PC-9 (cell line): ENCODE data around the gene NETO1. TPM values are rescaled to one million over a fixed set of nuclear protein-coding genes. Genes with fewer than 3 reads are reported as not detected.

ENCODE experiments used
- BruUV-seq: library from RNA; stranded (reverse); fragments of 400-500 nt; replicated peaks from 2 replicates; lab custom pipeline; 2021; lab: Mats Ljungman, UMichigan
- CTCF ChIA-PET: fragments of 300-600 bp; sonication (Branson Sonifier 250); formaldehyde crosslinking; loops from one replicate; lab custom pipeline; 2022; ENCODE audit warnings: antibody characterized with exemption; lab: Charles Lee
- POLR2A ChIA-PET: fragments of 300-600 bp; sonication (Branson Sonifier 250); formaldehyde crosslinking; loops from one replicate; lab custom pipeline; 2022; ENCODE audit warnings: antibody characterized with exemption; ENCODE audit not compliant: unreplicated experiment; lab: Charles Lee
- DNase-seq, 2 experiments: peaks; one replicate each; pipeline versions ENCODE4 v3.0.0 to v3.0.0-alpha.2; 2015 to 2022; ENCODE audit warnings: mixed read lengths in 1 of 2
- H2AFZ ChIP-seq: fragments of 200-600 bp; sonication (generic); 2 replicates; pipeline ENCODE4 v1.8.1; 2017; ENCODE audit warnings: antibody characterized with exemption
- H3F3A ChIP-seq: fragments of 200-600 bp; sonication (generic); 2 replicates; pipeline ENCODE4 v1.8.1; 2017; ENCODE audit warnings: antibody characterized with exemption, mild to moderate bottlenecking, low read depth; ENCODE audit not compliant: insufficient read depth
- H3K27ac ChIP-seq: fragments of 200-600 bp; sonication (generic); 2 replicates; pipeline ENCODE4 v1.6.1; 2016; ENCODE audit warnings: mixed run types
- H3K27me3 ChIP-seq: fragments of 200-600 bp; sonication (generic); 2 replicates; pipeline ENCODE4 v1.6.1; 2016; ENCODE audit warnings: low read depth, mixed run types; ENCODE audit not compliant: insufficient read depth
- H3K36me3 ChIP-seq: fragments of 200-600 bp; sonication (generic); 2 replicates; pipeline ENCODE4 v1.6.1; 2016; ENCODE audit warnings: low read depth, mixed run types
- H3K4me1 ChIP-seq: fragments of 200-600 bp; sonication (generic); replicated peaks from 2 replicates; pipeline ENCODE4 v1.6.1; 2016; ENCODE audit warnings: mixed run types; ENCODE audit not compliant: insufficient read depth
- H3K4me2 ChIP-seq: fragments of 200-600 bp; sonication (generic); 2 replicates; pipeline ENCODE4 v1.6.1; 2017; ENCODE audit warnings: mixed run types
- H3K4me3 ChIP-seq: fragments of 200-600 bp; sonication (generic); 2 replicates; pipeline ENCODE4 v1.6.1; 2016; ENCODE audit warnings: mixed run types
- H3K79me2 ChIP-seq: fragments of 200-600 bp; sonication (generic); 2 replicates; pipeline ENCODE4 v1.6.1; 2017; ENCODE audit warnings: low read depth, mixed run types
- H3K9me2 ChIP-seq: fragments of 200-600 bp; sonication (generic); 2 replicates; pipeline ENCODE4 v1.8.1; 2017; ENCODE audit warnings: mild to moderate bottlenecking; ENCODE audit not compliant: insufficient read depth
- H3K9me3 ChIP-seq: fragments of 200-600 bp; sonication (generic); 2 replicates; pipeline ENCODE4 v1.8.1; 2016; ENCODE audit warnings: low read depth; ENCODE audit not compliant: insufficient read depth
- H4K20me1 ChIP-seq: fragments of 200-600 bp; sonication (generic); 2 replicates; pipeline ENCODE4 v1.8.1; 2017; ENCODE audit not compliant: insufficient read depth
- EZH2 ChIP-seq: fragments of 200-600 bp; sonication (generic); IDR thresholded peaks from 2 replicates; pipeline ENCODE4 v1.8.0; 2017; ENCODE audit warnings: antibody characterized with exemption, low read depth
- intact Hi-C: fragments of 100-400 bp; cut with micrococcal nuclease; formaldehyde crosslinking; loops from one replicate; pipeline ENCODE4 v1.10.0; 2022; ENCODE audit not compliant: unreplicated experiment
- total RNA-seq: library from RNA; stranded (reverse); gene quantifications from 2 replicates; pipeline ENCODE4 v1.2.3, GENCODE V29; 2021
- TF ChIP-seq, protein P1 (sequence below): fragments of 200-600 bp; sonication (generic); conservative IDR thresholded peaks from 2 replicates; pipeline ENCODE4 v1.6.1; 2017; ENCODE audit warnings: mixed run types, antibody characterized with exemption, mild to moderate bottlenecking, moderate library complexity

The NETO1 gene
- total RNA-seq, 1 experiment from 2014 or later, result not detected

DNA sequence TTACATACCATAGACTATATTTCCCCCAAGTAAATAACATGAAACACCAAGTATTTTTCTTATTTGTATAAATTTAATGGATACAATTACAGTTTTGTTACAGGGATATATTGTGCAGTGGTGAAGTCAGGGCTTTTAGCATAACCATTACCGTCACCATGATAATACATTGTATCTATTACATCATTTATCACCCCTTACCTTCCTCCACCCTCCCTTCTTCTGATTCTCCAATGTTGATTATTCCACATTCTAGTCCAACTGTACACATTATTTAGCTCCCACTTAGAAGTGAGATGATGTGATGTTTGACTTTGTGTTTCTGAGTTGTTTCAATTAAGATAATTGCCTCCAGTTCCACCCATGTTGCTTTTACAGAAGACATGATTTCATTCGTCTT is 35.2 kb upstream of the NETO1 start:
- TF ChIP-seq, protein P1, sequence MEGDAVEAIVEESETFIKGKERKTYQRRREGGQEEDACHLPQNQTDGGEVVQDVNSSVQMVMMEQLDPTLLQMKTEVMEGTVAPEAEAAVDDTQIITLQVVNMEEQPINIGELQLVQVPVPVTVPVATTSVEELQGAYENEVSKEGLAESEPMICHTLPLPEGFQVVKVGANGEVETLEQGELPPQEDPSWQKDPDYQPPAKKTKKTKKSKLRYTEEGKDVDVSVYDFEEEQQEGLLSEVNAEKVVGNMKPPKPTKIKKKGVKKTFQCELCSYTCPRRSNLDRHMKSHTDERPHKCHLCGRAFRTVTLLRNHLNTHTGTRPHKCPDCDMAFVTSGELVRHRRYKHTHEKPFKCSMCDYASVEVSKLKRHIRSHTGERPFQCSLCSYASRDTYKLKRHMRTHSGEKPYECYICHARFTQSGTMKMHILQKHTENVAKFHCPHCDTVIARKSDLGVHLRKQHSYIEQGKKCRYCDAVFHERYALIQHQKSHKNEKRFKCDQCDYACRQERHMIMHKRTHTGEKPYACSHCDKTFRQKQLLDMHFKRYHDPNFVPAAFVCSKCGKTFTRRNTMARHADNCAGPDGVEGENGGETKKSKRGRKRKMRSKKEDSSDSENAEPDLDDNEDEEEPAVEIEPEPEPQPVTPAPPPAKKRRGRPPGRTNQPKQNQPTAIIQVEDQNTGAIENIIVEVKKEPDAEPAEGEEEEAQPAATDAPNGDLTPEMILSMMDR, result no peak
- TF ChIP-seq EZH2, result no peak
- H3K9me2 ChIP-seq, result no peaks in the 10 kb centered on the region
- ChIA-PET CTCF (no interaction called here), POLR2A (interaction anchor here (0.6 kb wide), 1 partner anchor 361 kb away, joined by 24 read pairs; no protein-coding TSS in a partner anchor)
- H3K9me3 ChIP-seq, result no peaks in the 10 kb centered on the region
- DNase-seq, result no peak
- H3K36me3 ChIP-seq, result no peaks in the 10 kb centered on the region
- no peak overlapping the region for H3K27ac ChIP-seq
- H2AFZ ChIP-seq, result no peak overlapping the region
- no peaks in the 10 kb centered on the region for H3K79me2 ChIP-seq
- no peak overlapping the region for H3K4me3 ChIP-seq
- H3K4me1 ChIP-seq, result no peaks in the 10 kb centered on the region
- no peak overlapping the region for H3K4me2 ChIP-seq
- H4K20me1 ChIP-seq, result no peaks in the 10 kb centered on the region
- no peaks in the 10 kb centered on the region for H3F3A ChIP-seq
- intact Hi-C loops, result no loop called here
- BruUV-seq, result no TSS peak
- no peaks in the 10 kb centered on the region for H3K27me3 ChIP-seq

DNA sequence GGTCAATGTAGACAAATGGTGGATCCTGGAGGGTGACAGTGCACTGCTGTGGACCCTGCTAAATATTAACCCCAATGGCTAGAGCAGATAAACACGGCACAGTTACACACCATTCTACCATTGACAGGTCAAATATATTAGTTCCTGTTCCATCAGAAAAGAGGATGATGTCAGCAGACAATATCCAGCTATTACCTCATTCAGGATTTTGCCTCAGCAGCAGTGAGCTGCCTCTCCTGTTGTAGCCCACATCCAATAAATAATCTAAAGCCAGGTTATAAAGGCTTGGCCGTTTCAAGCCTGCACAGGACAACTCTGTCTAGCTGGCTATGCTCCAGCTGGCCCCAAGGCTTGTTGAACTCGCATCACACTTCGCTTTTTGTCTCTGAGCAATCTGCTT is 31.6 kb upstream of the NETO1 start:
- Histone ChIP-seq H3K27ac (no peak overlapping the region), H3K4me2 (no peak overlapping the region), H3K9me3 (no peaks in the 10 kb centered on the region), H4K20me1 (no peaks in the 10 kb centered on the region), H3K4me3 (no peak overlapping the region), H3K36me3 (no peaks in the 10 kb centered on the region), H3K4me1 (no peaks in the 10 kb centered on the region), H2AFZ (no peak overlapping the region), H3K27me3 (no peaks in the 10 kb centered on the region), H3K79me2 (no peaks in the 10 kb centered on the region), H3K9me2 (no peaks in the 10 kb centered on the region), H3F3A (no peaks in the 10 kb centered on the region)
- ChIA-PET CTCF (no interaction called here), POLR2A (no interaction called here)
- TF ChIP-seq EZH2, result no peak
- TF ChIP-seq, protein P1, result no peak
- DNase-seq, result no peak
- intact Hi-C loops, result no loop called here
- BruUV-seq, result no TSS peak

DNA sequence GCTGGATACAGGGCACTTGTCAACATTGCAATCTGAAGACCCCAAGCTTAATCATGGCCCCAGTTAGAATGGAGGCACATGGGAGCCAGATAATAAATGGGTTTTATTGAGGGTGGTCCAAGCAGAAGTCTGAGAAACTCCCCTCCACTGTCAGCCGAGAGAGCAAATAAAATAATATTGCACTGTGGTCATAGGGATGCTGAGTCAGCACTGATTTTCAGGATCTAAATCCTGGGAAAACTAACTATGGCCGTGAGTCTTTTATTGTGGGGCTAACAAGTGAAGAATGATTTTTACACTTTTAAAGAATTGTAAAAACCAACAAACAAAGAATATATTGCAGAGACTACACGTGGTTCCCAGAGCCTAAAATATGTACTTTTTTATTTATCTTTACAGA is 31.1 kb upstream of the NETO1 start:
- Histone ChIP-seq H3F3A (no peaks in the 10 kb centered on the region), H3K79me2 (no peaks in the 10 kb centered on the region), H3K36me3 (no peaks in the 10 kb centered on the region), H3K9me3 (no peaks in the 10 kb centered on the region), H3K4me1 (no peaks in the 10 kb centered on the region), H3K27me3 (no peaks in the 10 kb centered on the region), H3K9me2 (no peaks in the 10 kb centered on the region), H3K4me3 (no peak overlapping the region), H3K4me2 (no peak overlapping the region), H2AFZ (no peak overlapping the region), H3K27ac (no peak overlapping the region), H4K20me1 (no peaks in the 10 kb centered on the region)
- DNase-seq, result no peak
- no peak for TF ChIP-seq EZH2
- TF ChIP-seq, protein P1, result no peak
- no TSS peak for BruUV-seq
- CTCF ChIA-PET, result no interaction called here
- intact Hi-C loops, result no loop called here
- POLR2A ChIA-PET, result no interaction called here
